GM12878 (cell line): ENCODE results near the gene CCDC87.

Experiments used
- LARP7 ChIP-seq: fragments of 450-650 bp; IDR thresholded peaks from 2 replicates; pipeline ENCODE4 v1.6.1; 2017; ENCODE audit warnings: mild to moderate bottlenecking
- MEF2A ChIP-seq: IDR thresholded peaks from 2 replicates; pipeline ENCODE4 v1.6.1; 2011; ENCODE audit warnings: low read depth, mild to moderate bottlenecking, low read length, moderate library complexity; ENCODE audit not compliant: insufficient read depth
- POLR2A ChIP-seq: IDR thresholded peaks from 2 replicates; pipeline ENCODE4 v1.6.1; 2011; ENCODE audit warnings: low read depth, mild to moderate bottlenecking, low read length
- TF ChIP-seq, protein P1 (sequence below), 3 experiments: IDR thresholded peaks in 2 of 3; conservative IDR thresholded peaks in 1 of 3; 2 replicates each; pipeline ENCODE4 v1.5.1; 2011; ENCODE audit warnings: low read depth in 3 of 3, low read length in 3 of 3, mild to moderate bottlenecking in 3 of 3, control low read depth in 2 of 3, moderate library complexity in 2 of 3, inconsistent platforms in 1 of 3, mixed read lengths in 1 of 3; ENCODE audit not compliant: control insufficient read depth in 2 of 3, insufficient read depth in 1 of 3; ENCODE audit errors: extremely low read depth in 1 of 3
- TF ChIP-seq, protein P2 (sequence below): IDR thresholded peaks from 2 replicates; pipeline ENCODE4 v1.6.1; 2012; ENCODE audit warnings: low read depth, low read length, improper control_type of control experiment

DNA sequence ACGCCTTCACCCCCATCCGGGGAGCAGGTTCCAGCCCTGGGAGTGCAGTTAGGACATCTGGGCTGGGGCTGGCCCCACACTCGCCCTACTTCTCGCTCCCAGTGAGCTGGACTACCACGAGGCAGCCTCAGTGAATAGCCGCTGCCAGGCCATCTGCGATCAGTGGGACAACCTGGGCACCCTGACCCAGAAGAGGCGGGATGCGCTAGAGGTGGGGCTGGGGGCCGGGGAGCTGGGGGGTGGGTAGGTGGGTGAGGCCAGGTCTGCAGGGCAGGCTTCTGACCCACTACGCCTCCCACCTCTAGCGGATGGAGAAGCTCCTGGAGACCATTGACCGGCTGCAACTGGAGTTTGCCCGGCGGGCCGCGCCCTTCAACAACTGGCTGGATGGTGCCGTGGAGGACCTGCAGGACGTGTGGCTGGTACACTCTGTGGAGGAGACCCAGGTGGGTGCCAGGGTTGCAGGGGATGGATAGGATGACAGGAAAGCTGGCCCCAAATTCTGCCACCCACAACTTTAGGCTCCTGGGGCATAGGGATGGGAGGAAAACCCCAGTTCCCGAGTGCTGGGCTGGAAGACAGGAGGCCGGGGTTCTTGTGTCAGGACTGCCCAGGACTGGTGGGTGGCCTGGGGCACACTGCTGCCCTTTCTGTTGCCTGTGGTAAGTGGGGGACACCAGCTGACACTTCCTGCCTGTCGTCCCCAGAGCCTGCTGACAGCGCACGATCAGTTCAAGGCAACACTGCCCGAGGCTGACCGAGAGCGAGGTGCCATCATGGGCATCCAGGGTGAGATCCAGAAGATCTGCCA is 32.8 kb downstream of the CCDC87 start:
- TF ChIP-seq POLR2A (no peak), MEF2A (no peak), LARP7 (no peak)
- TF ChIP-seq, protein P1, sequence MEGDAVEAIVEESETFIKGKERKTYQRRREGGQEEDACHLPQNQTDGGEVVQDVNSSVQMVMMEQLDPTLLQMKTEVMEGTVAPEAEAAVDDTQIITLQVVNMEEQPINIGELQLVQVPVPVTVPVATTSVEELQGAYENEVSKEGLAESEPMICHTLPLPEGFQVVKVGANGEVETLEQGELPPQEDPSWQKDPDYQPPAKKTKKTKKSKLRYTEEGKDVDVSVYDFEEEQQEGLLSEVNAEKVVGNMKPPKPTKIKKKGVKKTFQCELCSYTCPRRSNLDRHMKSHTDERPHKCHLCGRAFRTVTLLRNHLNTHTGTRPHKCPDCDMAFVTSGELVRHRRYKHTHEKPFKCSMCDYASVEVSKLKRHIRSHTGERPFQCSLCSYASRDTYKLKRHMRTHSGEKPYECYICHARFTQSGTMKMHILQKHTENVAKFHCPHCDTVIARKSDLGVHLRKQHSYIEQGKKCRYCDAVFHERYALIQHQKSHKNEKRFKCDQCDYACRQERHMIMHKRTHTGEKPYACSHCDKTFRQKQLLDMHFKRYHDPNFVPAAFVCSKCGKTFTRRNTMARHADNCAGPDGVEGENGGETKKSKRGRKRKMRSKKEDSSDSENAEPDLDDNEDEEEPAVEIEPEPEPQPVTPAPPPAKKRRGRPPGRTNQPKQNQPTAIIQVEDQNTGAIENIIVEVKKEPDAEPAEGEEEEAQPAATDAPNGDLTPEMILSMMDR (IDR thresholded peaks at IDR 0.05 in 2 of 3, conservative IDR thresholded peaks at IDR 0.05 in 1 of 3; ENCODE audit: control insufficient read depth in 2 of 3, extremely low read depth in 1 of 3, insufficient read depth in 1 of 3, low read depth in 3 of 3, low read length in 3 of 3) = no peak
- TF ChIP-seq, protein P2, sequence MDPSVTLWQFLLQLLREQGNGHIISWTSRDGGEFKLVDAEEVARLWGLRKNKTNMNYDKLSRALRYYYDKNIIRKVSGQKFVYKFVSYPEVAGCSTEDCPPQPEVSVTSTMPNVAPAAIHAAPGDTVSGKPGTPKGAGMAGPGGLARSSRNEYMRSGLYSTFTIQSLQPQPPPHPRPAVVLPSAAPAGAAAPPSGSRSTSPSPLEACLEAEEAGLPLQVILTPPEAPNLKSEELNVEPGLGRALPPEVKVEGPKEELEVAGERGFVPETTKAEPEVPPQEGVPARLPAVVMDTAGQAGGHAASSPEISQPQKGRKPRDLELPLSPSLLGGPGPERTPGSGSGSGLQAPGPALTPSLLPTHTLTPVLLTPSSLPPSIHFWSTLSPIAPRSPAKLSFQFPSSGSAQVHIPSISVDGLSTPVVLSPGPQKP = no peak
